ENCODE results near the gene WDR55.

DNA sequence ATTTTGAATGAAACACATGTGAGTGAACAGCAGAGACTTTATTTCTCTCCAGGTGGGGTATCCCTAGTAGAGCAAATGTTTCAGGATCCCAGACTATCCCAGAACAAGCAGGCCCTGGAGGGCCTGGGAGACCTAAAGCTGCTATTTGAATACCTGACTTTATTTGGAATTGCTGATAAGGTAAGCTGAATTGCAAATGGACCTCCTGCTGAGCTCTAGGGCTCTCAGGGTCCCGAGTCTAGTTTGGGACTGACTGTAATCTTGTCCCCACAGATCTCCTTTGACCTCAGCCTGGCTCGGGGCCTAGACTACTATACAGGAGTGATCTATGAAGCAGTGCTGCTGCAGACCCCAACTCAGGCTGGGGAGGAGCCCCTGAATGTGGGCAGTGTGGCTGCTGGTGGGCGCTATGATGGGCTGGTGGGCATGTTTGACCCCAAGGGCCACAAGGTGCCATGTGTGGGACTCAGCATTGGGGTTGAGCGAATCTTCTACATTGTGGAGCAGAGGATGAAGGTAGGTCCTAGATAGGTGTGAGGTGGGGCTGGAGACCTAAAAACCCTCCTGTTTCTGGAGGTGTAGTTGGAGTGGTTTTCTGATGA is 32.3 kb downstream of the WDR55 start:
- TF ChIP-seq POLR2A (IDR thresholded peaks at IDR 0.05), result no peak
- TF ChIP-seq, protein P1, sequence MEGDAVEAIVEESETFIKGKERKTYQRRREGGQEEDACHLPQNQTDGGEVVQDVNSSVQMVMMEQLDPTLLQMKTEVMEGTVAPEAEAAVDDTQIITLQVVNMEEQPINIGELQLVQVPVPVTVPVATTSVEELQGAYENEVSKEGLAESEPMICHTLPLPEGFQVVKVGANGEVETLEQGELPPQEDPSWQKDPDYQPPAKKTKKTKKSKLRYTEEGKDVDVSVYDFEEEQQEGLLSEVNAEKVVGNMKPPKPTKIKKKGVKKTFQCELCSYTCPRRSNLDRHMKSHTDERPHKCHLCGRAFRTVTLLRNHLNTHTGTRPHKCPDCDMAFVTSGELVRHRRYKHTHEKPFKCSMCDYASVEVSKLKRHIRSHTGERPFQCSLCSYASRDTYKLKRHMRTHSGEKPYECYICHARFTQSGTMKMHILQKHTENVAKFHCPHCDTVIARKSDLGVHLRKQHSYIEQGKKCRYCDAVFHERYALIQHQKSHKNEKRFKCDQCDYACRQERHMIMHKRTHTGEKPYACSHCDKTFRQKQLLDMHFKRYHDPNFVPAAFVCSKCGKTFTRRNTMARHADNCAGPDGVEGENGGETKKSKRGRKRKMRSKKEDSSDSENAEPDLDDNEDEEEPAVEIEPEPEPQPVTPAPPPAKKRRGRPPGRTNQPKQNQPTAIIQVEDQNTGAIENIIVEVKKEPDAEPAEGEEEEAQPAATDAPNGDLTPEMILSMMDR (IDR thresholded peaks at IDR 0.05), result no peak
